OCI-LY3 (cell line): ENCODE data around the gene ACTL6B.

Experiments
- H2AFZ ChIP-seq: fragments of 200-600, 300-600 bp; shearing (Covaris generic); 2 replicates; pipeline ENCODE4 v1.6.0; 2014; ENCODE audit warnings: antibody characterized with exemption, low read depth, low read length
- H3K27ac ChIP-seq: fragments of 200-600, 300-600 bp; sonication (generic); 2 replicates; pipeline ENCODE4 v1.5.1; 2014; ENCODE audit warnings: mild to moderate bottlenecking, low read length, moderate library complexity, mixed read lengths
- H3K27me3 ChIP-seq: fragments of 200-600, 300-600 bp; sonication (generic); 2 replicates; pipeline ENCODE4 v1.6.1; 2014; ENCODE audit warnings: low read depth, low read length, mixed read lengths
- H3K36me3 ChIP-seq: fragments of 200-600, 300-600 bp; sonication (generic); replicated peaks from 2 replicates; pipeline ENCODE3; 2014; ENCODE audit warnings: low read depth, low read length, mixed read lengths
- H3K4me1 ChIP-seq: fragments of 300-600, 200-600 bp; sonication (generic); 2 replicates; pipeline ENCODE4 v1.6.1; 2014; ENCODE audit warnings: low read length, mixed read lengths
- H3K4me2 ChIP-seq: fragments of 200-600, 300-600 bp; sonication (generic); 2 replicates; pipeline ENCODE4 v1.6.1; 2014; ENCODE audit warnings: low read length, mixed read lengths
- H3K4me3 ChIP-seq: fragments of 300-600, 200-600 bp; sonication (generic); 2 replicates; pipeline ENCODE4 v1.5.1; 2014; ENCODE audit warnings: antibody characterized with exemption, mild to moderate bottlenecking, low read length, moderate library complexity
- H3K79me2 ChIP-seq: fragments of 300-600, 200-600 bp; shearing (Covaris generic); 2 replicates; pipeline ENCODE4 v1.6.1; 2014; ENCODE audit warnings: mild to moderate bottlenecking, low read length, mixed read lengths
- H3K9ac ChIP-seq: fragments of 300-600, 200-600 bp; shearing (Covaris generic); 2 replicates; pipeline ENCODE4 v1.6.0; 2014; ENCODE audit warnings: mild to moderate bottlenecking, low read length, moderate library complexity
- H3K9me3 ChIP-seq: fragments of 200-600, 300-600 bp; shearing (Covaris generic); 2 replicates; pipeline ENCODE4 v1.6.1; 2014; ENCODE audit warnings: low read length, mixed read lengths; ENCODE audit not compliant: insufficient read depth
- H4K20me1 ChIP-seq: fragments of 200-600, 300-600 bp; sonication (generic); 2 replicates; pipeline ENCODE4 v1.6.1; 2016; ENCODE audit warnings: low read length, mixed read lengths; ENCODE audit not compliant: insufficient read depth
- EZH2phosphoT487 ChIP-seq: fragments of 200-600 bp; shearing (Covaris generic); IDR thresholded peaks from 2 replicates; pipeline ENCODE4 v1.6.1; 2018; ENCODE audit warnings: antibody characterized with exemption, mixed run types, low read depth
- TF ChIP-seq, protein P1 (sequence below): fragments of 200-600, 300-600 bp; sonication (generic); IDR thresholded peaks from 2 replicates; pipeline ENCODE4 v1.5.1; 2014; ENCODE audit warnings: antibody characterized with exemption, low read length, low read depth

The ACTL6B gene

DNA sequence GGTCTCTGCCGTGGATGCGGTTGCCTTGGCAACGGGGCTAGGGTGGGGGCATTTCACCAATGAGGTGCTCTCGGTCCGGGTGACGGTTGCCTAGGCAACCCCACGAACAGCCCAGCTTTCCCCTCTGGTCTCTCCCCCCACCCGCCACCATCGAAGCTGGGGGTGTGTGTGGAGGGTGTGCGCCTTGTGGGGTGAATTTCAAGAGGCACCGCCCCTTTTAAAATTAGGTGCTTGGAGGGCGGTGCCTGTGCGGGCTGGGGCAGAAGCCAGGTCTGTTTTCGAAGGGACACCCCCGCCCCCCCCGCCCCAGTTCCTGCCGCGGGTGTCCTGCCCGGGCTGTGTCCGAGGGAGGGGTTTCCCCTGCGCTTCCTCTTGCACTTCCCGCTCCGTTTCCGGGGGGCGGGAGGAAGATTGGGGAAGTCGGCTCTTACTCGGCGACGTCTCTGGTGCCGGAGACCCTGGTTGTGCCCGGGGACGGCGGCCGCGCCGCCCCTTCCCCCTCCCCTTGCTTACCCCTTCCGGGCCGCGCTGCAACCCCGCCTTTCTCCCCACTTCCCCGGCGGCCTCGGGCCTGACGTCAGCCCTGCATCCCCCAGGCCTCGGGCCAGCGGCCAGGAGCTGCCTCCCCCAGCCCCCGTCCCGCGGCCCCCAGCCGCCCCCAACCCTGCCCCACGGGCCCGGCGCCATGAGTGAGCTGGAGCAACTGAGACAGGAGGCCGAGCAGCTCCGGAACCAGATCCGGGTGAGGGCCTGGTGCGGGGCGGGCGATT, 19.5 kb upstream of the ACTL6B start:
- H3K27me3 ChIP-seq: no peaks in the 10 kb centered on the region
- peak overlapping the region; percentile 82 for H3K9ac ChIP-seq
- H3K27ac ChIP-seq: peak overlapping the region; percentile 84
- no peaks in the 10 kb centered on the region for H3K4me1 ChIP-seq
- H2AFZ ChIP-seq: no peak overlapping the region
- no peak for TF ChIP-seq EZH2phosphoT487
- TF ChIP-seq, protein P1, sequence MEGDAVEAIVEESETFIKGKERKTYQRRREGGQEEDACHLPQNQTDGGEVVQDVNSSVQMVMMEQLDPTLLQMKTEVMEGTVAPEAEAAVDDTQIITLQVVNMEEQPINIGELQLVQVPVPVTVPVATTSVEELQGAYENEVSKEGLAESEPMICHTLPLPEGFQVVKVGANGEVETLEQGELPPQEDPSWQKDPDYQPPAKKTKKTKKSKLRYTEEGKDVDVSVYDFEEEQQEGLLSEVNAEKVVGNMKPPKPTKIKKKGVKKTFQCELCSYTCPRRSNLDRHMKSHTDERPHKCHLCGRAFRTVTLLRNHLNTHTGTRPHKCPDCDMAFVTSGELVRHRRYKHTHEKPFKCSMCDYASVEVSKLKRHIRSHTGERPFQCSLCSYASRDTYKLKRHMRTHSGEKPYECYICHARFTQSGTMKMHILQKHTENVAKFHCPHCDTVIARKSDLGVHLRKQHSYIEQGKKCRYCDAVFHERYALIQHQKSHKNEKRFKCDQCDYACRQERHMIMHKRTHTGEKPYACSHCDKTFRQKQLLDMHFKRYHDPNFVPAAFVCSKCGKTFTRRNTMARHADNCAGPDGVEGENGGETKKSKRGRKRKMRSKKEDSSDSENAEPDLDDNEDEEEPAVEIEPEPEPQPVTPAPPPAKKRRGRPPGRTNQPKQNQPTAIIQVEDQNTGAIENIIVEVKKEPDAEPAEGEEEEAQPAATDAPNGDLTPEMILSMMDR: no peak
- H3K36me3 ChIP-seq: peaks cover 12% of the 10 kb centered on the region
- H3K4me3 ChIP-seq: peak overlapping the region; percentile 78
- H3K4me2 ChIP-seq: peak overlapping the region; percentile 60
- no peaks in the 10 kb centered on the region for H3K9me3 ChIP-seq
- peaks cover 14% of the 10 kb centered on the region; the same call in 1 of the 2 replicates for H4K20me1 ChIP-seq
- peaks cover 27% of the 10 kb centered on the region for H3K79me2 ChIP-seq

GRCh38 chr7:100675105-100675451, 18.8 kb upstream of the ACTL6B start:
- peak overlapping the region; percentile 82 for H3K9ac ChIP-seq
- H3K79me2 ChIP-seq: peaks cover 27% of the 10 kb centered on the region
- peak overlapping the region; percentile 60 for H3K4me2 ChIP-seq
- H3K36me3 ChIP-seq: peaks cover 12% of the 10 kb centered on the region
- no peak overlapping the region for H2AFZ ChIP-seq
- no peaks in the 10 kb centered on the region for H3K4me1 ChIP-seq
- peaks cover 11% of the 10 kb centered on the region; the same call in 1 of the 2 replicates for H4K20me1 ChIP-seq
- H3K4me3 ChIP-seq: peak overlapping the region; percentile 78
- no peaks in the 10 kb centered on the region for H3K9me3 ChIP-seq
- H3K27me3 ChIP-seq: no peaks in the 10 kb centered on the region
- TF ChIP-seq EZH2phosphoT487: no peak
- TF ChIP-seq, protein P1: no peak
- H3K27ac ChIP-seq: peak overlapping the region; percentile 84

DNA sequence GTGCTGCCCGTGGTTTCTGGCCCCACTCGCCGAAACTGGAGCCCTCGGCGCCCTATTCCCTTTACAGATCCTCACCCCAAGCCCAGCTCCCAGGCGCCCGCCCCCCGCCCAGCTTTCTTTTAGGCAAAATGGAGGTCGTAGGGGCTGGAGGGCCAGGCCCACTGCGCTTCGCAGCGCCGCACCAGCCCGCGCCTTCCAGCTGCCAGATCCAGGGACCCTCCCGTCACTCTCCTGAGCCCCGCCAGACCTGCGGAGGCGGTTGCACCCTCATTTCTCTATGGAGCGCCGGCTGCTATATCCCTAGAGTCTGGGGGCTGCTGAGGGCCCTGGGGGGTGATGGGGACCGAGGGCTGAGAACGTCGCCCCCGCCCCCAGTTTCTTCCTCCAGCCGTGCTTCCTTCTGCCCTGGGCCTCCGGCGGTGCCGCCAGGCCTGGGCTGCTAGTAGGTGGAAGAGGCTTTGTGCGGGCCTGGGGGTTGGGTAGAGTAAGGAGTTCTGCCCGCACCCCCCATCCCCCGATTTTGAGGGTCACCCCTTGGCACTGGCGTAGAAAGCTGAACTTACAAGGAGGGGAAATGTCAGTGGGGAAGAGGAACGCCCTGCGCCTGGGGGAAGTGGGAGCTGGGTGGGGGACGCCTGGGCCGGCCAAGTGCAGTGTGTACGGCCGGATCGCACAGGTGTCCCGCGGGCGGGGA, 18.3 kb upstream of the ACTL6B start:
- peaks cover 27% of the 10 kb centered on the region for H3K79me2 ChIP-seq
- H3K36me3 ChIP-seq: peaks cover 12% of the 10 kb centered on the region
- H3K4me3 ChIP-seq: peak overlapping the region; percentile 78
- H3K9ac ChIP-seq: peak overlapping the region; percentile 82
- H4K20me1 ChIP-seq: peaks cover 9% of the 10 kb centered on the region; the same call in 1 of the 2 replicates
- no peaks in the 10 kb centered on the region for H3K4me1 ChIP-seq
- H3K4me2 ChIP-seq: peak overlapping the region; percentile 60
- H2AFZ ChIP-seq: no peak overlapping the region
- no peaks in the 10 kb centered on the region for H3K9me3 ChIP-seq
- TF ChIP-seq, protein P1: no peak
- no peak for TF ChIP-seq EZH2phosphoT487
- H3K27me3 ChIP-seq: no peaks in the 10 kb centered on the region; the same call in 1 of the 2 replicates
- peak overlapping the region; percentile 84 for H3K27ac ChIP-seq

DNA sequence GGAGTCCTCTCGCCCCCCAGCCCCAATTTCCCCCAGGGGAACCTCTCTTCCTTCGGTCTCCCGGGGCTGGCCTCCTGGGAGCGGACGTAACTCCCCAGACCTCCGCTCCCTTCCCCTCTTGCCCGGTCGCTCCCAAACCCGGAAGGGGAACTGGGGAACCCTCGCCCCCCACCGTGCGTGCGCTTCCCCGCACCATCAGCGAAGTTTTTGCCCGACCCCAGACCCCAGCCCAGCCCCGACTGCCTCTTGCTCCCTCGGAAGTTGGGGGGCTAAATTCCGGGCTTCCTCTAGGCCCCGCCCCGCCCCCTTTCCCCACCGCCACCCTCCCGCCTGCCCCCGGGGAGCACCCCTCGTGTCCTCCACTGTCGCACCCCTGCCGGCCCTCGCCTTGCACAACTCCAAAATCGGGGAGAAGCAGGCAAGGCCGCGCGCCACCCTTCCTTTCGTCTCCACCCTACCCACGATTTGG, 17.7 kb upstream of the ACTL6B start:
- TF ChIP-seq, protein P1: no peak
- TF ChIP-seq EZH2phosphoT487: no peak
- H3K27me3 ChIP-seq: no peaks in the 10 kb centered on the region; the same call in 1 of the 2 replicates
- H3K27ac ChIP-seq: peak overlapping the region; percentile 84
- H3K4me1 ChIP-seq: no peaks in the 10 kb centered on the region
- peaks cover 9% of the 10 kb centered on the region; the same call in 1 of the 2 replicates for H4K20me1 ChIP-seq
- H3K4me3 ChIP-seq: peak overlapping the region; percentile 78
- H3K79me2 ChIP-seq: peaks cover 27% of the 10 kb centered on the region
- H2AFZ ChIP-seq: no peak overlapping the region
- no peaks in the 10 kb centered on the region for H3K9me3 ChIP-seq
- peak overlapping the region; percentile 82 for H3K9ac ChIP-seq
- peak overlapping the region; percentile 60 for H3K4me2 ChIP-seq
- peaks cover 12% of the 10 kb centered on the region for H3K36me3 ChIP-seq
